Choroid plexus epithelial cell (primary cell): Measurements from ENCODE around the gene ENPP7.
A peak's percentile ranks its signal among the peaks of the same experiment; 100 is the strongest.

Experiments
- DNase-seq: peaks from one replicate; pipeline ENCODE4 v3.0.0-alpha.2; 2010; ENCODE audit warnings: low read depth
- H3K4me3 ChIP-seq: 2 replicates; pipeline ENCODE4 v1.5.1; 2011; ENCODE audit warnings: low read depth, mild to moderate bottlenecking, control low read depth, low read length, moderate library complexity
- CTCF ChIP-seq: conservative IDR thresholded peaks from 2 replicates; pipeline ENCODE4 v1.5.1; 2011; ENCODE audit warnings: low read depth, mild to moderate bottlenecking, control low read depth, inconsistent platforms, low read length, moderate library complexity

Gene ENPP7

GRCh38 chr17:79722787-79723186 lies 8.0 kb upstream of the ENPP7 start:
- no peak overlapping the region for H3K4me3 ChIP-seq
- no peak for DNase-seq
- no peak for TF ChIP-seq CTCF

- peak overlapping the region; percentile 55 for H3K4me3 ChIP-seq
- TF ChIP-seq CTCF: no peak
- DNase-seq: peak; percentile 96
Measured at GRCh38 chr17:79728169-79728907, 2.4 kb upstream of the ENPP7 start.

- H3K4me3 ChIP-seq: no peak overlapping the region
- TF ChIP-seq CTCF: no peak
- DNase-seq: no peak
Measured at GRCh38 chr17:79728908-79729471, 1.8 kb upstream of the ENPP7 start.

- DNase-seq: no peak
- no peak overlapping the region for H3K4me3 ChIP-seq
- no peak for TF ChIP-seq CTCF
Measured at GRCh38 chr17:79729761-79730160, 982 bp upstream of the ENPP7 start.

- no peak for TF ChIP-seq CTCF
- H3K4me3 ChIP-seq: no peak overlapping the region
- no peak for DNase-seq
Measured at GRCh38 chr17:79730437-79730768, 340 bp upstream of the ENPP7 start.

- TF ChIP-seq CTCF: no peak
- no peak for DNase-seq
- no peak overlapping the region for H3K4me3 ChIP-seq
Measured at GRCh38 chr17:79732254-79732653, 1.5 kb downstream of the ENPP7 start.
